Left lung (tissue), 10 donors: ENCODE results near the gene CLK2. TPM values are rescaled to one million over a fixed set of nuclear protein-coding genes. Genes with fewer than 3 reads are reported as not detected.
"Not testable (repeated sequence)": the region's sequence is repeated elsewhere in the genome, so short reads cannot be mapped to it uniquely, and the experiment has no call there.

Experiments
- ATAC-seq: fragments of 200-7000 bp; cut with Tn5 transposase; one replicate; pipeline ENCODE4 v1.9.1; 2020; ENCODE audit warnings: moderate library complexity
- DNase-seq, 4 donors: peaks; one replicate each; pipeline ENCODE4 v3.0.0-alpha.2; 2013 to 2020
- H3K27ac ChIP-seq, 2 donors: fragments of 200-600 bp; sonication (generic) in 1 of 2; one replicate each; pipeline versions ENCODE4 v1.5.0 to v1.8.0; 2020 to 2021
- H3K27me3 ChIP-seq, 2 donors: fragments of 200-600 bp; sonication (generic) in 1 of 2; one replicate each; pipeline versions ENCODE4 v1.5.0 to v1.8.0; 2020 to 2021
- H3K36me3 ChIP-seq, 2 donors: fragments of 200-600 bp; sonication (generic) in 1 of 2; one replicate each; pipeline versions ENCODE4 v1.5.0 to v1.8.0; 2020 to 2021
- H3K4me1 ChIP-seq, 2 donors: fragments of 200-600 bp; one replicate each; pipeline ENCODE4 v1.8.0; 2021
- H3K4me3 ChIP-seq, 2 donors: fragments of 200-600 bp; sonication (generic) in 1 of 2; one replicate each; pipeline versions ENCODE4 v1.5.0 to v1.8.0; 2020 to 2021; ENCODE audit warnings: mild to moderate bottlenecking in 1 of 2
- H3K9me3 ChIP-seq, 2 donors: fragments of 200-600 bp; sonication (generic) in 1 of 2; one replicate each; pipeline versions ENCODE4 v1.5.0 to v1.8.0; 2020 to 2021
- intact Hi-C, 2 donors: fragments of 100-400 bp; cut with DNase I; formaldehyde crosslinking; loops; one replicate each; pipeline versions ENCODE4 v1.11.2 to v1.14.2; 2022
- polyA plus RNA-seq, 6 donors: library from polyadenylated mRNA; unstranded; fragments of 120-200 nt; gene quantifications; one replicate each; pipeline ENCODE4 v1.2.1, GENCODE V29; 2013; ENCODE audit not compliant: insufficient read length in 6 of 6
- total RNA-seq, 2 donors: library from RNA; stranded (reverse); fragmentation: NEBNext Ultra II Directional; extraction: Animal tissue kit (Norgen Biotek cat#: 25700); gene quantifications; one replicate each; pipeline ENCODE4 v1.2.1, GENCODE V29; 2021
- TF ChIP-seq, protein P1 (sequence below), 2 donors: fragments of 200-600 bp; sonication (generic) in 1 of 2; IDR thresholded peaks; one replicate each; pipeline versions ENCODE4 v1.5.0 to v1.8.0; 2021; ENCODE audit warnings: antibody characterized with exemption in 2 of 2
- donor health status: DM: no; HTN: yes; CAD: no.
- donor health status: DM: no; HTN: no; CAD: no.

The CLK2 gene
- total and polyA plus RNA-seq, 8 donors: 45.4 to 94.8 (median 76.6) TPM

DNA sequence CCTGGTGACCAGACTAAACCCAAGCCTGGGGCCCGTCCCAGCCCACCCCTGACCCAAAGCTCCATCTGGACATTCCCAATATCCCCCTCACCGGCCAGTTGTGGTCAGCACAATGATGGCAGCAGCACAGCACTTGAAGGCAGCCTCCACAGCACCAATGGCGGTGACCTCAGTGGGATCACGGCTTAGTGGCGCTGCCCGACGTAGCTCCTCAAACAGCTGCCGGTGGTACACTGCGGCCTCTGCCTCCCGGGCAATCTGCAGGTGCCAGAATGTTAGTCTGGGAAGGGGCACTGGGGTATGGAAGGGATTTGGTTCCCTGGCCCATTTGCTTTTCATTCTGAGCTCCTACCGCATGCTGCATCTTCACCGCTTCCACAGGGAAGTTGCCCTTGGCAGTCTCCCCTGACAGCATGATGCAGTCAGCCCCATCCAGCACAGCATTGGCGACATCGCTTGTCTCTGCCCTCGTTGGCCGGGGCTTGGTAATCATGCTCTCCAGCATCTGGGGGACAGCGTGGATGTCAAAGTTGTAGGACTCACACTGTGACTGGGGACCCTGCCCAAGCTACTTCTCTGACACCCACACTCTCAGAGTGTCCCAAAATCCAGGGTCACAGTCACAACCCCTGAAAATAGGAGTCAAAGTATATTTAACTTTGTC, 19.9 kb upstream of the CLK2 start:
- DNase-seq: no peak
- intact Hi-C loops: no loop called here
- Histone ChIP-seq H3K9me3 (no peaks in the 10 kb centered on the region), H3K4me1 (peaks cover 0 to 9% of the 10 kb centered on the region in 2 donors), H3K4me3 (no peak overlapping the region), H3K27ac (no peak overlapping the region), H3K36me3 (no peaks in the 10 kb centered on the region), H3K27me3 (peaks cover 20 to 49% of the 10 kb centered on the region in 2 donors)
- ATAC-seq: no peak
- TF ChIP-seq, protein P1, sequence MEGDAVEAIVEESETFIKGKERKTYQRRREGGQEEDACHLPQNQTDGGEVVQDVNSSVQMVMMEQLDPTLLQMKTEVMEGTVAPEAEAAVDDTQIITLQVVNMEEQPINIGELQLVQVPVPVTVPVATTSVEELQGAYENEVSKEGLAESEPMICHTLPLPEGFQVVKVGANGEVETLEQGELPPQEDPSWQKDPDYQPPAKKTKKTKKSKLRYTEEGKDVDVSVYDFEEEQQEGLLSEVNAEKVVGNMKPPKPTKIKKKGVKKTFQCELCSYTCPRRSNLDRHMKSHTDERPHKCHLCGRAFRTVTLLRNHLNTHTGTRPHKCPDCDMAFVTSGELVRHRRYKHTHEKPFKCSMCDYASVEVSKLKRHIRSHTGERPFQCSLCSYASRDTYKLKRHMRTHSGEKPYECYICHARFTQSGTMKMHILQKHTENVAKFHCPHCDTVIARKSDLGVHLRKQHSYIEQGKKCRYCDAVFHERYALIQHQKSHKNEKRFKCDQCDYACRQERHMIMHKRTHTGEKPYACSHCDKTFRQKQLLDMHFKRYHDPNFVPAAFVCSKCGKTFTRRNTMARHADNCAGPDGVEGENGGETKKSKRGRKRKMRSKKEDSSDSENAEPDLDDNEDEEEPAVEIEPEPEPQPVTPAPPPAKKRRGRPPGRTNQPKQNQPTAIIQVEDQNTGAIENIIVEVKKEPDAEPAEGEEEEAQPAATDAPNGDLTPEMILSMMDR (IDR thresholded peaks at IDR 0.05): no peak

DNA sequence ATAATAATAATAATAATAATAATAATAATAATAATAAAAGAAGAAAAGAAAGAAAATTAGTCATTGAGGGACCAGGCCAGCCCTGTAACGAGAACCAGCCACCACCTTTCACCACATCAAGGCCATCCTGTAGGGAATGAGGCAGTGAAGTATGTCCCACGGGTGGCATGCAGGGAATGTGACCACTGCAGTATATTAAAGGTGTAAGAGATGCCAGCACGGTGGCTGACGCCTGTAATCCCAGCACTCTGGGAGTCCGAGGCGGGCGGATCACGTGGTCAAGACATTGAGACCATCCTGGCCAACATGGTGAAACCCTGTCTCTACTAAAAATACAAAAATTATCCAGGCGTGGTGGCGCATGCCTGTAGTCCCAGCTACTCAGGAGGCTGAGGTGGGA, 17.7 kb upstream of the CLK2 start:
- ATAC-seq, intact Hi-C loops: not testable (repeated sequence)

DNA sequence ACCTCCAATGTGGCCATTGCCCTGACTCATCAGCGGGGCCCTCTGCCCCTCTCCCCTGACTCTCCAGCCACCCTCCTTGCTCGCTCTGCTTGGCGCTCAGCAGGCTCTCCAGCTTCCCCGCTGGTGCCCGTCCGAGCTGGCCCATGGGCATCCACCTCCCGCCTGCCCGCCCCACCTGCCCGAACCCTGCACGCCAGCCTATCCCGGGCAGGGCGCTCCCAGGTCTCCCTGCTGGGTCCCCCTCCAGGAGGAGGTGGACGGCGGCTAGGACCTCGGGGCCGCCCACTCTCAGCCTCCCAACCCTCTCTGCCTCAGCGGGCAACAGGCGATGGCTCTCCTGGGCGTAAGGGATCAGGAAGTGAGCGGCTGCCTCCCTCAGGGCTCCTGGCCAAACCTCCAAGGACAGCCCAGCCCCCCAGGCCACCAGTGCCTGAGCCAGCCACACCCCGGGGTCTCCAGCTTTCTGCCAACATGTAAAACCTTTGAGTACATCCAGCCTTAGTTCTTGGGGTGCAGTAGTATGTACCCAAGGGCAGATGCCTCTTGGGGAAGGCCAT, 14.8 kb upstream of the CLK2 start:
- ATAC-seq: no peak
- Histone ChIP-seq H3K4me3 (no peak overlapping the region), H3K27ac (no peak overlapping the region), H3K9me3 (no peaks in the 10 kb centered on the region), H3K4me1 (no peaks in the 10 kb centered on the region), H3K27me3 (peaks cover 0 to 6% of the 10 kb centered on the region in 2 donors), H3K36me3 (no peaks in the 10 kb centered on the region)
- TF ChIP-seq, protein P1 (IDR thresholded peaks at IDR 0.05): no peak
- intact Hi-C loops: no loop called here
- no peak for DNase-seq

More for the DNA sequence above, 17.7 kb upstream of the CLK2 start:
- H3K27ac ChIP-seq, DNase-seq, H3K4me3 ChIP-seq, H3K4me1 ChIP-seq, H3K9me3 ChIP-seq, H3K36me3 ChIP-seq: not testable (repeated sequence)
- peaks cover 19 to 36% of the 10 kb centered on the region in 2 donors for H3K27me3 ChIP-seq

DNA sequence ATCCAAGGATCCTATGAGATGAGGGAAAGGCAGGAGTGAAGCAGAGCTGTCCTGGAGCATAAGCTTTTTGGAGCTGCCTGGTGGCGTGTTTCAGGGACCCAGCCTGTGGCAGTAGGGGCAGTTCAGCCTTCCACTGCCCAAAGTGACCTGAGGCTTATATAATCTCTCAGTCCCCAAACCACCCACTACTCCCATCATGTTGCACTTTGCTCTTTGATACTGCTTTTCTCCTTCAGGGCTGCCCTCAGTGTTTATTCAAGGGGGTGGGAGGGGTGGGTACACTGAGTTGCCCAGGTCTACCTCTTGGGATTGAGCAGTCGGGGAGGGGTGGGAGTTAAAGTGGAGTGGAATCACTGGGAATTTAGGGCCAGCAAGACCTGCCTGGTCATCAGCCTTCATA, 13.2 kb upstream of the CLK2 start:
- Histone ChIP-seq H3K4me1 (no peaks in the 10 kb centered on the region), H3K9me3 (no peaks in the 10 kb centered on the region), H3K27ac (no peak overlapping the region), H3K27me3 (no peaks in the 10 kb centered on the region), H3K4me3 (no peak overlapping the region), H3K36me3 (no peaks in the 10 kb centered on the region)
- DNase-seq (no peak), ATAC-seq (no peak)
- intact Hi-C loops: no loop called here
- TF ChIP-seq, protein P1 (IDR thresholded peaks at IDR 0.05): no peak

DNA sequence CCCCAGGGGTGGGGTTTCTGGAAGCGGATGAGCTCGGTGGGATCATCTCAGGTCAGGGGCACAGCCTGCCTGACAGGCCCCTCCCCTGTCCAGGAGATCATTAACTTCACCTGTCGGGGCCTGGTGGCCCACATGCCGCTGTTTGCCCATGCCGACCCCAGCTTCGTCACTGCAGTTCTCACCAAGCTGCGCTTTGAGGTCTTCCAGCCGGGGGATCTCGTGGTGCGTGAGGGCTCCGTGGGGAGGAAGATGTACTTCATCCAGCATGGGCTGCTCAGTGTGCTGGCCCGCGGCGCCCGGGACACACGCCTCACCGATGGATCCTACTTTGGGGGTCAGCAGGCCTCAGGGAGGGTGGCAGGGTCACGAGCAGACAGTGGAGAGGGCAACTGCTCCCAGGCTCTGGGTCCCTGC, 12.3 kb upstream of the CLK2 start:
- no peaks in the 10 kb centered on the region for H3K9me3 ChIP-seq
- DNase-seq: no peak
- H3K4me3 ChIP-seq: no peak overlapping the region

More for the DNA sequence above, 12.3 kb upstream of the CLK2 start:
- TF ChIP-seq, protein P1 (IDR thresholded peaks at IDR 0.05): no peak
- Histone ChIP-seq H3K36me3 (no peaks in the 10 kb centered on the region), H3K27ac (no peak overlapping the region), H3K4me1 (no peaks in the 10 kb centered on the region), H3K27me3 (no peaks in the 10 kb centered on the region)
- intact Hi-C loops: no loop called here
- ATAC-seq: no peak
